ENCODE results near the gene INTS3.
"Not testable (repeated sequence)": the region's sequence is repeated elsewhere in the genome, so short reads cannot be mapped to it uniquely, and the experiment has no call there.

INTS3 gene

GRCh38 chr1:153699768-153700167 is 28.1 kb upstream of the INTS3 start:
- DNase-seq = no peak

- no peak for DNase-seq
Measured at GRCh38 chr1:153705484-153705883, 22.4 kb upstream of the INTS3 start.

GRCh38 chr1:153711026-153711425 is 16.8 kb upstream of the INTS3 start:
- DNase-seq = no peak

- DNase-seq = not testable (repeated sequence)
Measured at GRCh38 chr1:153716211-153716610, 11.6 kb upstream of the INTS3 start.

- no peak for DNase-seq
Measured at GRCh38 chr1:153717330-153717729, 10.5 kb upstream of the INTS3 start.

GRCh38 chr1:153723687-153724086 is 4.2 kb upstream of the INTS3 start:
- no peak for DNase-seq

- not testable (repeated sequence) for DNase-seq
Measured at GRCh38 chr1:153724634-153725033, 3.2 kb upstream of the INTS3 start.

- peak; percentile 12 for DNase-seq
Measured at GRCh38 chr1:153728305-153729066, 636 bp downstream of the INTS3 start.

- no peak for DNase-seq
Measured at GRCh38 chr1:153730468-153730988, 2.7 kb downstream of the INTS3 start.

- DNase-seq = no peak
Measured at GRCh38 chr1:153733970-153734369, 6.1 kb downstream of the INTS3 start.

- peak; percentile 29 for DNase-seq
Measured at GRCh38 chr1:153734396-153735089, 6.7 kb downstream of the INTS3 start.

- DNase-seq = no peak
Measured at GRCh38 chr1:153735090-153735420, 7.2 kb downstream of the INTS3 start.

- no peak for DNase-seq
Measured at GRCh38 chr1:153741986-153742385, 14.1 kb downstream of the INTS3 start.

- DNase-seq = no peak
Measured at GRCh38 chr1:153742411-153743142, 14.7 kb downstream of the INTS3 start.

- DNase-seq = no peak
Measured at GRCh38 chr1:153745417-153745816, 17.6 kb downstream of the INTS3 start.

GRCh38 chr1:153746174-153746573 is 18.3 kb downstream of the INTS3 start:
- no peak for DNase-seq

- no peak for DNase-seq
Measured at GRCh38 chr1:153748903-153749302, 21.1 kb downstream of the INTS3 start.

GRCh38 chr1:153749408-153750005 is 21.7 kb downstream of the INTS3 start:
- peak; percentile 81 for DNase-seq

- DNase-seq = no peak
Measured at GRCh38 chr1:153750026-153750995, 22.5 kb downstream of the INTS3 start.

- DNase-seq = no peak
Measured at GRCh38 chr1:153752072-153752471, 24.2 kb downstream of the INTS3 start.

- DNase-seq = no peak
Measured at GRCh38 chr1:153752571-153753195, 24.8 kb downstream of the INTS3 start.
